Fibroblast of skin of right biceps (primary cell): ENCODE data around the gene MARCKS.

Experiments
- DNase-seq: peaks from one replicate; pipeline ENCODE4 v3.0.0-alpha.2; 2013

Gene MARCKS

DNA sequence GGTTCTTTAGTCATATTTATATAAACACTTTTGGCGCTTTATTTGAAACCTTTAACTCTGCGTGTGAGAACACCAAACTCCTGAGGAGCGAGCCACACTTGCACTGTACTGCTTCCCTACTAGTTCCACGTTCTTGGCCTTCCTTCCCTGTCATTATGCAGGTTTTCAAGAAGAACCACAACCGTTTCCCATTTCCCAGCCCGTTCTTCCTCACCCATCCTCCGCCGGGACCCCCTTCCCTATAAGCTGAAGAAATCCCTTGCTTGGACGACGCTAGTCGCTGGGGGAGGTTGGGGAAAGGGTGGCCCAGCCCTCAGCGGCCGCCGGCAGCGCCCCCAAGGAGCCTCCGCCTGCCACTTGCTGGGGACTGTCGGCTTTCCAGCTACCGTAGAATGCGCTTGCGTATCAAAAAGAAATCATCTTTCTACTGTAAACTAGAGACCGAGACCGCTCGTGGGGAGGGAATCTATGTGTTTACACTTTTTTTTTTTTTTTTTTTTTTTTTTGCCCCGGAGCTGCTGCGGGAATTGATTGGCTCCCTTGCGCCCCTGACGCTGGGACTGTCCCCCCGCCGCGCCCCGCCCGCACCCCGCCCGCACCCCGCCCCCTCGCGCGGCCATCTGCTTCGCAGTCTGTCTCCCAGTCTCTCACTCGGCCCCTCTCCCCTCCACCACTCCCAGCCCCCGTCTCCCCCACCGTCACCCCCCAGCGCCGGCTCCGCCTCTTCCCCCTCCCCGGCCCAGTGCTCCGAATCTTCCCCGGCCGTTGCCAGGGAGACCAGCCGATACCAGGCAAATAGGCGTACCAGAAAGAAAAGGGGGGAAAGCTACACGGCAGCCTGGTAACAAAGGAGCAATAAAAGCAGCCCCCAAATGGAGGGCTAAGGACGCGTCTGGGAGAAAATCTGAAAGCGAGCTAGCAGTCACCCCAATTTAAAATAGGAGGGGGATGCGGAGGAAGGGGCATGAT, 2.3 kb upstream of the MARCKS start:
- peak; percentile 95 for DNase-seq

DNA sequence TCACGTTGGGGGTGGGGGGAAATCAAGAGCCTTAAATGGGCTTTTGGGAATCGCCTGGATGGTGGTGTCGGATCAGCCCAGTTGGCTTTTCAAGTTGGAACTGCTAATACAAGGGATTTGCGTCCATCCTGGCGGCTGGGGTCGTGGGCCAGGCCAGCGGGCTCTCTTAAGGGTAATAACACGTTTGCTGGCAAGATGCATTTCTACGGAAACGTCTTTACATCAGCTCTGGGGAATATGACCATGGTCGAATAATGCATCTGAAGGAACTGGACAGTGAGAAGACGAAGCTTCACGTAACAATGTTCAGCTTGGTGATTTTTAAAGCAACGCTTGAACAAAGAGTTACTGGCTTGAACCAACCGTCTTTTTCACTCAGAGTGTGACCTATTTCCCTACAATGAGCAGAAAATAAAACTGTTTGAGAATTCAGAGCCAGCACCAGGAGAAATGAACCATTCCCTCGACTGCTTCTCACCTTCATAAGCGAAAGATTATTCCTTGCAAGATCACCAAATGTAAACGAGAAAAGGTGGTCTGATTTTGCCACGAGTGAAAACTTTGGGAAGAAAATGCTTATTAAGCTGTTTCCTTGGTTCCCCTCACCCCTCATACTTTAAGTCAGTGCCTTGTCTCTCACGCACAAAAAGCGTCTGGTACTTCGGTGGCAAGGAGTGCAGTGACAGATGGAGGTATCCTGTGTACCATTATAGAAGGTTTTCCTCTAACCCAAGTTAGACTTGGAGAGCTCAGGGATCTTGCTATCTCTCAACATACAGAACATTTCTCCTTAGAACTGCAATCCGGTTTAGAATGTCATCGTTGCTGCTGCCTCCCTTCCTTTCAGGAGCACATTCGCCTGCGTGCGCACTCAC, 1.4 kb upstream of the MARCKS start:
- DNase-seq: peak; percentile 67

DNA sequence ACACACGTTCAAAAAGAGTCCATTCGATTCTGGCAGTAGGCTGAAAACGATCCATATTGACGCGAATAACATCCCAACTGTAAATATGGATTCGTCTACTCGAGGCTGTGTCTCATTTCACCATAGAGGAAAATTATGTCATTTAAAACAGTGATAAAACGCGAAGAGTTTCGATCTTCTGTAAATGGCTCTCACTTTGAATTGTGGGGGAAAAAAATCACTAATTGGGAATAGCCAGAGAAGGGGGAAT, 845 bp upstream of the MARCKS start:
- DNase-seq: no peak

DNA sequence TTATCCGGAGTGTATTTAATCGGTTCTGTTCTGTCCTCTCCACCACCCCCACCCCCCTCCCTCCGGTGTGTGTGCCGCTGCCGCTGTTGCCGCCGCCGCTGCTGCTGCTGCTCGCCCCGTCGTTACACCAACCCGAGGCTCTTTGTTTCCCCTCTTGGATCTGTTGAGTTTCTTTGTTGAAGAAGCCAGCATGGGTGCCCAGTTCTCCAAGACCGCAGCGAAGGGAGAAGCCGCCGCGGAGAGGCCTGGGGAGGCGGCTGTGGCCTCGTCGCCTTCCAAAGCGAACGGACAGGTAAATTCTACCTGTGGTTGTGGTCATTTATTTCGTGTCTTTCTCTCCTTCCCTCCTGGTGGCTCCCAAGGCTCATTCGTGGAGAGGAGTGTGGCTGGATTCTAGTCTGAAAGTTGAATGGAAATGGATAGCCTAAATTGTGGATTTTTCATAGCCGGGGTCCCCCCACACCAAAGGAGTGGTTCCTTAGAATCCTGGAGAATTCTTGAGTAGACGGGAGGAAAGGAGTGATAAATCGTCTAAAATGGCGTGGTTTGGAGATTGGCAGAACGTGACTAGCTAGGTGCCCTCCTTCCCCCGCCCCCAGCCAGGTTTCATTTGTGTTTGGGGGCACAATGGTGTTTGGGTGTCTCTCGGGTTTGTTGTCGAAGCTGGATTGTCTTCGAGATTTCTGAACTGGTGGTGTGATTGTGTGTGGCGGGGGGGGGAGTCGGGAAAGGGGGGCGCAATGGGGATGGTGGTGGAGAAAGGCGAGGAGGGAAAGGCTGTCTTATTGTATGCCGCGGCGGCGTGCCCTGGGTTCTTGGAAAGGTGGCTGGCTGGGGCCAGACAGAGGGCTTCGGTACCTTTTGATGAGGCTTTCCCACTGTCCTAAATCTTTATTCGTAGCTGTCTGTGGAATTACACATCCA, 673 bp downstream of the MARCKS start:
- peak; percentile 72 for DNase-seq

DNA sequence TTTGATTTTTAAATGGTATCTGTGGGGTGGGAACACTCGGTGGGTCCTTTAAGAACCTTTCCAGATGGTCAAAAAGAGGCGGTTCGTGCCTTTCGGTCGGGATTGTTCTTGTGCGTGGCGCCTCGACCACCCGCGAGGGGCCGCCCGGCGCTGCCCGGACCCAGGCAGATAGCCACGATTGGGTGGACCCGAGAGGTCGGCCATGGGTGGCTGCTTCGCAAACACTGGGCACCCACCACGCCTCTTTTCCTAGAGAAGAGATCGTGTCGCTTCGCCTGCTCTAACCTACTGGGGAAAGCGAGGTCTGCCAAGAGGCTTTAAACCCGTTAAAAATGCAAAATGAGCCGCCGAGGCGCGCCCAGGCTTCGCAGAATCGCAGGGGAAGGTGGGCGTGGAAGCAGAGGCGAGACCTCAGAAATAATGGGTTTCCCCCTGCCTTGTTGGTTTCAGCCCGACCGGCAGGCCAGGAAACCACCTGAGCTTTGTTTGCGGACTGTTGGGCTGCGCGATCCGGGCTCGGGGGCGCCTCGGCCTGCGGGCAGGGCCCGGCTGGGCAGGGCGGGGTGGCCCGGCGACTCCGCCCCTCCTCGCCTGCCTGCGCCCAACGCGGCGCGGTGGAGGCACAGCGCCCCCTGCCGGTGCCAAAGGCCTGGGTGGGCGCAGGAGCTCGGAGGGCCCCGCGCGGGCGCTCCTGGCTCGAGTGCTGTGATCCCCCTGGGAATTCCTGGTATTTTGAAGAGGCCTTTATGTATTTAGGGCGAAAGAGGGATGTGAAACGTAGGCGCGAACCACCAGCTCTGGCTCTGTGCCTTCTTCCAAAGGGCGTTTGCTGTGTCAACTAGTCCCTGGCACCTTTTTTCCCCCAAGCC, 1.6 kb downstream of the MARCKS start:
- peak; percentile 94 for DNase-seq

DNA sequence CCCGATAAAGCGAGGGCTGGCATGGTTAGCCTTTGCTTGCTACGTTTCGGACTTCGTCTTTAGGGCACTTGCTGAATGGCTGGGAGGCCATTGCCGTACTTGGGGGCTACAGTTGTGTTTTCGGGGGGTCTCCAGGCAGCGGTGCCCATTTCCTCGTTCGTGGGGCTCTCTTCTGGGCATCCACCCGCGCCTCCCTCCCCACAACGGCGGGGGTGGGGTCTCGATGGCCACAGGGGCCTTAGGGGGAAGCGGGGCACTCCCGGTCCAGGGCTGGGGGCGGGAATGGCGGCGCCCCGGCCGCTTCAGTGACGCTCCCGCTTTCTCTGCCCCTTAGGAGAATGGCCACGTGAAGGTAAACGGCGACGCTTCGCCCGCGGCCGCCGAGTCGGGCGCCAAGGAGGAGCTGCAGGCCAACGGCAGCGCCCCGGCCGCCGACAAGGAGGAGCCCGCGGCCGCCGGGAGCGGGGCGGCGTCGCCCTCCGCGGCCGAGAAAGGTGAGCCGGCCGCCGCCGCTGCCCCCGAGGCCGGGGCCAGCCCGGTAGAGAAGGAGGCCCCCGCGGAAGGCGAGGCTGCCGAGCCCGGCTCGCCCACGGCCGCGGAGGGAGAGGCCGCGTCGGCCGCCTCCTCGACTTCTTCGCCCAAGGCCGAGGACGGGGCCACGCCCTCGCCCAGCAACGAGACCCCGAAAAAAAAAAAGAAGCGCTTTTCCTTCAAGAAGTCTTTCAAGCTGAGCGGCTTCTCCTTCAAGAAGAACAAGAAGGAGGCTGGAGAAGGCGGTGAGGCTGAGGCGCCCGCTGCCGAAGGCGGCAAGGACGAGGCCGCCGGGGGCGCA, 2.4 kb downstream of the MARCKS start:
- peak; percentile 68 for DNase-seq

DNA sequence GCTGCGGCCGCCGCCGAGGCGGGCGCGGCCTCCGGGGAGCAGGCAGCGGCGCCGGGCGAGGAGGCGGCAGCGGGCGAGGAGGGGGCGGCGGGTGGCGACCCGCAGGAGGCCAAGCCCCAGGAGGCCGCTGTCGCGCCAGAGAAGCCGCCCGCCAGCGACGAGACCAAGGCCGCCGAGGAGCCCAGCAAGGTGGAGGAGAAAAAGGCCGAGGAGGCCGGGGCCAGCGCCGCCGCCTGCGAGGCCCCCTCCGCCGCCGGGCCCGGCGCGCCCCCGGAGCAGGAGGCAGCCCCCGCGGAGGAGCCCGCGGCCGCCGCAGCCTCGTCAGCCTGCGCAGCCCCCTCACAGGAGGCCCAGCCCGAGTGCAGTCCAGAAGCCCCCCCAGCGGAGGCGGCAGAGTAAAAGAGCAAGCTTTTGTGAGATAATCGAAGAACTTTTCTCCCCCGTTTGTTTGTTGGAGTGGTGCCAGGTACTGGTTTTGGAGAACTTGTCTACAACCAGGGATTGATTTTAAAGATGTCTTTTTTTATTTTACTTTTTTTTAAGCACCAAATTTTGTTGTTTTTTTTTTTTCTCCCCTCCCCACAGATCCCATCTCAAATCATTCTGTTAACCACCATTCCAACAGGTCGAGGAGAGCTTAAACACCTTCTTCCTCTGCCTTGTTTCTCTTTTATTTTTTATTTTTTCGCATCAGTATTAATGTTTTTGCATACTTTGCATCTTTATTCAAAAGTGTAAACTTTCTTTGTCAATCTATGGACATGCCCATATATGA, 3.2 kb downstream of the MARCKS start:
- peak; percentile 72 for DNase-seq

DNA sequence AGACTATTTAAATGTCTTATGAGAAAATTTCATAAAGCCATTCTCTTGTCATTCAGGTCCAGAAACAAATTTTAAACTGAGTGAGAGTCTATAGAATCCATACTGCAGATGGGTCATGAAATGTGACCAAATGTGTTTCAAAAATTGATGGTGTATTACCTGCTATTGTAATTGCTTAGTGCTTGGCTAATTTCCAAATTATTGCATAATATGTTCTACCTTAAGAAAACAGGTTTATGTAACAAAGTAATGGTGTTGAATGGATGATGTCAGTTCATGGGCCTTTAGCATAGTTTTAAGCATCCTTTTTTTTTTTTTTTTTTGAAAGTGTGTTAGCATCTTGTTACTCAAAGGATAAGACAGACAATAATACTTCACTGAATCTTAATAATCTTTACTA, 5.0 kb downstream of the MARCKS start:
- no peak for DNase-seq

DNA sequence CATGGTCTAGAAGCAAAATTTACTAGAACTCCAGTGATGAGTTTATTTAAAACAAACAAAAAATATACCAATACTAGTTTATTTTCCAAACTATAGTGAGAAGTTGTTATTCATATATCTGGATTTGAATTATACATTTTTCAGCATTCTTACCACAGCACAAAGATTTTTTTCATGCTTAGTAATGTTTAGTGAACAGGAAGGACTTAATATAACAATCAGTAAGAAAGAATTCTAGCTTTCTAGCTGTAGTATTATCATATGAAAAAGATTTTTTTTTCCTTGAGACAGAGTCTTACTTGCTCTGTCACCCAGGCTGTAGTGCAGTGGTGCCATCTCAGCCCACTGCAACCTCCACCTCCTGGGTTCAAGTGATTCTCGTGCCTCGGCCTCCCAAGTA, 13.8 kb downstream of the MARCKS start:
- peak; percentile 51 for DNase-seq

DNA sequence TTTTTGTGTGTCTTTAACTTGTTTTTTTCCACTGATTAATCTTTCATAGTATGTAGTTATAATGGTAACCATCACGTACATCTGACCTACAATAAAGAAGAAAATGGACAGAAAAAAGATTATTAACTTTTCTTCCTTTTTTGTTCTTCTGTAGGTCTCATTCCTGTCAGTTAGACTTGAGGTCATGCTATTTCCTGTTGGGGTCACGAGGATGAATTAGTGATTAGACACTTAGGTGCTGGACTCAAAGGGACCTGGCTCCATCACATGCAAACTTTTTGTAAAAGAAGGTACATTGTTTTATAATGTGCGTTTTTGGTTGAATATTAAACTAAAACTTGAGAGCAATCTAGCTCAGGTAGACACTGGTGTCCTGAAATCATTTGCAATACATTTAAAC, 14.8 kb downstream of the MARCKS start:
- DNase-seq: no peak

DNA sequence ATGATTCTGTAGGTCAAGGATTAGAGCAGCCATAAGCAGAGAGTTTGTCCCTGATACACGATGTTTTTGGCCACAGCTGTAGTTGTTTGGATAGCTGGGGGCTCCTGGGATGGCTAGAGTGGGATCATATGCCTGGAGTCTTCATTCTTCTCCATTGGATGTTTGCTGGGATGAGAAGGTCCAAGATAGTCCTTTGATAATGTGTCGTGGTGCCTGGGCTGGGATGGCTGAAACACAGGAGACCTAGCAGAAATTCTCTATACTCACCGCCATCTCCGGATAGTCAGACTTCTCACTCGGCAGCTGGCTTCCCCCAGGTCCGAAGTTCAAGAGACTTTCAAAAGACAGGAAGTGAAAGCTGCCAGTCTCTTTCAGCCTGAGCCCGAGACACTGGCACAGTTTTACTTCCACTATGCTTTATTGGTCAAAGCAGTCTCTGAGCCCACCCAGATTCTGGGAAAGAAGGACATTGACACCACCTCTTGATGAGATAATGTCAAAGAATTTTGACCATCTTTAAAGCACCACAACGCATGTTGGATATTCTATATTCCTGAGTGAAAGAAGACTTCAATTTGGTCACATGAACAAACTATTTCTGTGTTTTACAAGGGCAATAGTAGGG, 16.0 kb downstream of the MARCKS start:
- DNase-seq: no peak

DNA sequence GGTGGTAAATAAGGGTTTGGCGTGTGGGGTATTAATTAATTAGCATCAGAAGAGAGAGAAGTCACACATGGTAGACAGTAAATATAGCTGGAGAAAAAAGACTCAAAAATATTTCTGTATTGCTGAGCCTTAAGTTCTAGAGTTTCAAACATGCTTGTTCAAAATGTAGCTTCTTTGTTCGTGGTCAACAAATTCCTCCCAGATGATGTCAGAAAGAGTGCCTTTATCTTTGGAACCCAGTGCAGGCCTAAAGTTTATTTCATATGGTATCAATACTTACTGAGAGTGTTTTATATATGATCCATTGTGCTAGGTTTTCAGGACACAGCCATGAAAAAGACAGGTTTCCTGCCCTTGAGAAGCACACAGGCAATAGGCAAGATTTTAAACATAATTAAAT, 18.3 kb downstream of the MARCKS start:
- peak; percentile 82 for DNase-seq

DNA sequence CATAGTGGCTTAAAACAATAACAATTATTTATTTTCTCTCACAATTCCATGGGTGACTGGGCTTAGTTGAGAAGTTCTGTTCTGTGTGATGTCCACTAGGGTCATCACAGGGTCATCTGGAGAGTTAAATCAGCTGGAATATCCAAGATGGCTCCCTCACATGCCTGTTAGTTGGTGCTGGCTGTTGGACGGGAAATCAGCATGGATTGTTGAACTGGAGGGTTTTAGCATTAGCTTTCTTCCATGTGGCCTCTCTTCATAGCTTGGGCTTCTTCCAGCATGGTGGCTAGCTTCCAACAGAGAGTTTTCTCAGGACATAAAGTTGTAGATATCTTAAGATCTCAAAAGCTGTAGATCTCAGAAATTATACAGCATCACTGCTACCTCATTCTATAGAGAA, 19.6 kb downstream of the MARCKS start:
- DNase-seq: peak; percentile 57

DNA sequence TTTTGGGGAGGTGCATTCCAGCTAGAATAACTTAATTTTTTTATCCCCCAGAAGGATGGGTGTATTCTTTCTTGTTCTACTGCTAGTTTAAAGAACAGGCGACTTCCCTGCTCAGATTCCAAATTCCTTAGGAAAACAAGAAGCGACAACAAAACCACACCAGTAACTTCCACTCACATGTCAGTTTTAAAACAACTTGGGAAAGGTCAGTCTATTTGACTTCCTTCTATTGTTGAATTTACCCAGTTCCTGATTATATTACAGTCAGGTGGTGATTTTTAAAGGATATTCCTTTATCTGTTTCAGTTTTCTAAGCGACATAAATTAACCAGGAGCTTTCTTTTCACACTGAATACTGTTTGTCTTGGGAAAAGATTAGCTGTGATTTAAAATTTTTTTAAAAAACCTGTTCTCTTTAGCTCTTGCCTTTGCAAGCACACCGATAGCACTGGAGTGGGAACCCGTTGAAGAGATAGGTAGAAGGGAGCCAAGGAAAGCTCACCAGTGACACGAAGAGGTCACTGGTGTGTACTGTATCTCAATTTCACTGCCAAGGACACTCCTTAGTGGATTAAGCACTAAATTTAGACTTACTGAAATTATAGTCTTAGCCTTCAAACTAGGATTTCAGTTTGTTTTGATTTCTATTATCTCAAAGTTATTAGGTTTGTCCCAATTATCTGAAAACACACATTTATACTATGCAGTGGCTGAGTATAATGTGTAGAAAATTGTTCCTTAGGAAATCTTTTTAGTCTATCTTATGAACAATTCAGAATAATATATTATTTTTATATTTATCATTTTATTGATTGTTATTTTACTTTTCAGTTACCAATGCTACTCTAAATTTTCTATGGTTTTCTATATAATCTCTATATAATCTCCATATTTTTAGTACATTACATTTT, 22.3 kb downstream of the MARCKS start:
- DNase-seq: peak; percentile 85

DNA sequence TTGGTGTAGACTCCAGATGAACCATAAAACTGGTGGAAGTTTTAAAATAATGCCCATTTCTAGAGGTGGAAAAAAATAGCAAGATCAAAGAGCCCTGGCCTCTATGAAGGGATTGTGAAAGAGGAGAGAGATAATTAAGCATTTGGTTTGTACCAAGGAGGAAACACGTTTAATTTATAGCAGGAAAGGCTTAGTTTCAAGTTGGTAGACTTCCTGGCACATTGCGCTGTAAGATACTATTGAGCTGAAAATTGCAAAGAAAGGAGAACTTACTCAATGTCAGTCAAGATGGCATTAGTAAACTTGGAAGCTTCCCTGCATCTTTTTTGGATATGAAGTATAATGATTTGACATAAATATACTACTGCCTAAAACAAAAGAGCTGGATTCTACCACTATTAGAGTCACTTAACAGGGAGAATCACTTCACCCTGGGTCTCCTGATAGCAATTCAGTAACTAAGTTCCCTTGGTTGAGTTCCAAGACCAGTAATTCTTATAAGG, 24.4 kb downstream of the MARCKS start:
- DNase-seq: no peak

DNA sequence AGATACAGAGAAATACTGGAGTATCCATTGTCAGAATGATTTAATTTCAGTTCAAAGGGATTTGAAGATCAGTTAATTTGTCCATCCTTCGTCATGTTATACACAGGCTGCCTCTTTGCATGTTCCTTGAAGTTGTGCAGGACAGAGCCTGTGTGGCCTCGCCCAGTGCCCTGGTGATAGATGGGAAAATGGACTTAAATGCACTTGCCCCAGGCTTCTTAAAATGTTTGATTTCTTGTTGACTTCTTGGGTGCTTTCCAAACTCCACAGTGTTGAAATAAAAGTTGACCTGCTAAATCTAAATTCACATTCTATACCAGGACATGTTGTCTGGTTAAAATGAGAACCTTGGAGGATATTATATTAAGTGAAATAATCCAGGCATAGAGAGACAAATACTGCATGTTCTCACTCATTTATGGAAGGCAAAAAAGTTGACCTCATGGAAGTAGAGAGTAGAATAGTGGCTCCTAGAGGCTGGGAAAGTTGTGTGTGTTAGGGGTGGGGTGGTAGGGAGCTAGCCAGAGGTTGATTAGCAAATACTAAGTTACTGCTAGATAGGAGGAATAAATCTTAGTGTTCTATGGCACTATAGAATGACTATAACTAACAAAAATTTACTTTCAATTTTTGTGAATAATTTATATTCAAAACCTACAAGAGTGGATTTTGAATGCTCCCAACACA, 25.3 kb downstream of the MARCKS start:
- no peak for DNase-seq

DNA sequence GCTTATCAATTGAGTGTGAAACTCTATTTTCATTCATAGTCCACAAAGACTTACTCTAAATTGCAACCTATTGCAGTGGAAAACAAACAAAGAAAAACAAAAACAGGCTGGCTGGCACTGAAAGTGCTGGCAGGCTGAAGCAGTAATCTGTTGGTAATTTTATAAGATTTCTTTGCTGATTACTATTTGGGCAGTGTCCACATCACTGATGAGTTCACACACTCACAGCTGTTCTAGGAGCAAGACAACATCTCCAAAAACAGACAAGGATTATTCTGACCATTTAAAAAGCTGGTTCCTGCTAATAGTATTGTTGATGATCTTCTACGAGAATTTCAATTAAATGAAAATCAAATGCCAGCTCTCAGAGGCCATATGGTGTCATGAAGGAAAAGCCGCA, 26.9 kb downstream of the MARCKS start:
- no peak for DNase-seq

DNA sequence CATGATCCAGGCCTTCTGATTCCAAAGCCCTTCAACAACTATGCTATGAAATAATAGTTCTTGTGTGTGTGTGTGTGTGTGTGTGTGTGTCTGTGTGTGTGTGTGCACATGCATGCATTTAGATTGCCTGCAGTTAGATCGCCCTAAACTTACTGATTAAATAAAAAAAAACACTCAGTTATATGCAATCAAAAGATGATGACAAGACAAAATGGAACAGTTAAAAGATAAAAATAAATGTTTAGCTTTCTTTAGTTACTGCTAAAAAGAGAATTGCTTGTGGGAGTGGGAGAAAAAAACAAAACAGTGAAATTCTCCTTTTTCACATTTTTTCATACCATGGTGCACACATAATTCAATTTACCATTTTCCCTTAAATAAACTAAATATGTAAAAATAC, 29.4 kb downstream of the MARCKS start:
- DNase-seq: no peak
